Activated CD8-positive, alpha-beta memory T cell treated with anti-CD3 and anti-CD28 coated beads for 48 hours (primary cell): ENCODE results near the gene C14orf132.

ENCODE experiments used
- DNase-seq, 3 experiments: peaks; one replicate each; pipeline ENCODE4 v3.0.0-alpha.2; 2020; ENCODE audit warnings: low read depth in 2 of 3, low spot score in 2 of 3

The C14orf132 gene

DNA sequence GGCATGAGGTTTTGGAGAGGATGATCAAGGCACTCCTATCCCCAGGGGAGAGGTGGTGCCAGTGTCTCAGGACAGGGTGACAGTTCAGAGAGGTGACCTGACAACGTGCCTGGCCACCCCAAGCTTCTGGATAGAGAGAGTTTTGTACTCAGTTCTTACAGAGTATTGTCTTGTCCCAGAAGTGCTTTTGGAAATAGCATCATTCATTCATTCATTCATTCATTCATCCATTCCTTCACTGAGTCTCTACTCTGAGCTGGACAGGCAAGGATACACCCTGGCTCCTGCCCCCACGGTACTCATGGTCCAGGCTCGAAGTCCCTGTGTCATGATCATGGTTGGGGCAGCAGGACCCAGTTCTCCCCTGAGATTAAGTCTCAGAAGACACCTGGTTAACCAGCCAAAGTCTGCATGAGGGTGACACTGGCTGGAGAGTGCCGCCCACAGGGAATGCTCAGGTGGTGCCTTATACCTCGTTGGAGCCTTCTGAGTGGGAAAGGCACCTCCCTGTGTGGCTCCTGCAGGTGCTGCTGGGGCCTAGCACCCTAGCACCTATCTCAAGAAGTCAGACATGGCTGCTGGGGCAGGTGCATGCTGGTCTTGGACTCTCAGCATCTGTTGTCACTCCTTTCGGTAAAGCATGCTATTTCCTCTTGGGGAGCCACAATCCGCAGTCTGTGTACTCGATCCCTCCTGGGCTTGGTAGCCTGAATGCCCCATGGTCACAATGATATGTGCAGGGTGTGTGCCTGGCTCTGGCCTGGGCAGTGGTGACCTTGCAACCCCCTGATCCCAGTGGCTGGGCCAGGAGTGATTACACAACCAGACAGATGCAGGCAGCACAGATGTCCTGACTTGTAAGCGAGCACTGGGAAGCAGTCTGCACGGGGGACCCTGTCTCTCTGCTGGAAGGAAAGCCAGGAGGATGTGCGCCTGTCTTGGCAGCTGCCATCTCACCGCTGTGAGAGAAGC is 57.8 kb downstream of the C14orf132 start:
- DNase-seq, result no peak

DNA sequence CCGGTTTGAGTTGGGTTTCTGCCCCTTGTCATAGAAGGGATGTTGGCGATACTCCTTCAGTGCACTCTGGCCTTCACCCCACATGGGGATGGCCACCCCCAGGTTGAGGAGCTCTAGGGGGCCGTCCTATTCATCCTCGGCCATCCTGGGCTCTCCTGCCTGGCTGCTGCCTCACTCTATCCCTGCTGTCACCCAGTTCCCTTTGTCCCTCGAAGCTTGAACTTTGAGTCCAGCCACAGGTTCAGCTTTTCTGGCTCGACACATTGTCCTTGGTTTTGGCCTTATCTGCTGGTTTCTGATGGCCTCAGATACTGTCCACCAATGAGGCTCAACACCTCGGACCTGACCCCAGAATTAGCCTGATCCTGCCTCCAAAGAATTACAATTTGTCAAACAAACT is 58.6 kb downstream of the C14orf132 start:
- DNase-seq, result no peak

DNA sequence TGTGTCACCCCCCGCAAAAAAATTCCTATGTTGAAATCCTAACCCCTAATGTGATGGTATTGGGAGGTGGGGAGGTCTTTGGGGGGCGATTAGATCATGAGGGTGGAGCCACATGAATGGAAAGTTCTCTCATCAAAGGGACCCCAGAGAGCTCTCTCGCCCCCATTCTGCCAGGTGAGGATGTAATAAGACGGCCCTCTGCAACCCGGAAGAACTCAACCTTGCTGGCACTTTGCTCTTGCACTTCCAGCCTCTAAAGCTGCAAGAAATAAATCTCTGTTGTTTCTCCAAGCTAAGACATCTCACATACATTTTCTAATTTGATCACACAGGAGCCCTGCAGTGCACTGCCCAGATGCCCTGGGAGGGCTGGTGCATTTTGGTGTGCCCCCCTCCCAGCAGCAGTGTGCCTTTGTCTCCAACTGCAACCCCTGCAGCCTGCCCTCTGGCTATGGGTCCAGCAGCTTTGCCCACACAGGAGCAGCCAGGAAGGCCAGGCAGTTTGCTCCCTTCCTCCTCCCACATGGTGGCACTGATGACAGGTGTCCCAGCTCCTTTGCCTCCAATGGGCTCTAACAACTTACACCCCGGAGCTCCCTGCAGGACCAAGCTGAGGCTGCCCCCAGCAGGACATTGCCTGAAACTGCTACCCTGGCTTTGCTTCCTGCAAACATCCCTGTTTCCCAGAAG is 59.3 kb downstream of the C14orf132 start:
- DNase-seq, result no peak

DNA sequence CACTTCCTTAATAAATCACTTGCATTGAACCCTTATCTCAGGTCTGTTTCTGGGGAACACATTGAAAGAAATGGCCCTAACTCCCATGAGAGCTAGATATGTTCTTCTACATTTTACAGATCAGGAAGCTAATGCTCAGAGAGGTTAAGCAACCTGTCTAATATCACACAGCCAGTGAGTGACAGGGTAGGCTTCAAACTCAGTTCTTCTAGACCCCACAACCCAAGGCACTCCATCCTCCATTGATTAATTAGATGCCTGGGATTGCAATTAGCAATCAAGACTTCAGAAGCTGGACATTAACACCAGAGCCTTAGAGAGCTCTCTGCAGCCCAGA is 59.8 kb downstream of the C14orf132 start:
- no peak for DNase-seq

GRCh38 chr14:96100161-96101064 is 61.3 kb downstream of the C14orf132 start:
- DNase-seq, result peak; percentile 16 to 42 (median 18)

GRCh38 chr14:96102081-96102856 is 63.1 kb downstream of the C14orf132 start:
- no peak for DNase-seq

- DNase-seq, result no peak
Observed at GRCh38 chr14:96103075-96103474, 63.9 kb downstream of the C14orf132 start.

DNA sequence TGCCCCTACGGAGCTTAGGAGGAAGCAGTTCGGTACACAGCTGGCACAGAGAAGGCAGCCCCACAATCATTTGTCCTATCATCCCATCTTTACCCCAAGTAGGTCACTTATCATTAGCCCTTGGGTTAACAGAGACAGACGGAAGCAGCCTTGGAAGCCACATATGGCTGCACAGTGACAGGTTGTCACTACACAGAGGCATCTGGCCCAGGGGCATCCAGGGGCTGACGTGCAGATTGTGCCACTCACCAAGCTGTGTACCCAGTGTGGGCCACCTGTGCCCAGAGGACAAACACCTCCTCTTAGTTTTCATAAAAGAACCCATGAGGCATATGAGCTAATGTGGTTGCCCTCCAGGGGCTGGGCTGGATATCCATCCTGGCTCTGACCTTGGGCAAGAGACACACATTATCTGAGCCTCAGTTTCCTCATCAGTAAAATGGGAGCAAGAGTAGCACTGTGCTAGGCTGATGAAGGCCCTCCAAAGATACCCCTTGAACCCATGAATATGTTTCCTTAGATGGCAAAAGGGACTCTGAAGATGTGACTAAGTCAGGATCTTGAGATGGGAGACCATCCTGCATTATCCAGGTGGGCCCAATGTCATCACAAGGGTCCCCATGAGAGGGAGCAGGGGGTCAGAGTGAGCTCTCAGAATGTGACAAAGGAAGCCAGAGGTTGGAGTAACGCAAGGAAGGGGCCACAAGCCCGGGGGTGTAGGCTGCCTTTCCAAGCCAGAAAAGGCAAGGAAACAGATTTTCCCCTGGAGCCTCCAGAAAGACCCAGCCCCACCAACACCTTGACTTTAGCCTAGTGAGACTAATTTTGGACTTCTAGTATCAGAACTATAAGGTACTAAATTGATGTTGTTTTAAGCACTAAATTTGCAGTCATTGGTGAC is 64.6 kb downstream of the C14orf132 start:
- no peak for DNase-seq

- no peak for DNase-seq
Observed at GRCh38 chr14:96104469-96105057, 65.4 kb downstream of the C14orf132 start.

GRCh38 chr14:96105089-96105925 is 66.1 kb downstream of the C14orf132 start:
- DNase-seq, result no peak

GRCh38 chr14:96105926-96106441 is 66.8 kb downstream of the C14orf132 start:
- no peak for DNase-seq

DNA sequence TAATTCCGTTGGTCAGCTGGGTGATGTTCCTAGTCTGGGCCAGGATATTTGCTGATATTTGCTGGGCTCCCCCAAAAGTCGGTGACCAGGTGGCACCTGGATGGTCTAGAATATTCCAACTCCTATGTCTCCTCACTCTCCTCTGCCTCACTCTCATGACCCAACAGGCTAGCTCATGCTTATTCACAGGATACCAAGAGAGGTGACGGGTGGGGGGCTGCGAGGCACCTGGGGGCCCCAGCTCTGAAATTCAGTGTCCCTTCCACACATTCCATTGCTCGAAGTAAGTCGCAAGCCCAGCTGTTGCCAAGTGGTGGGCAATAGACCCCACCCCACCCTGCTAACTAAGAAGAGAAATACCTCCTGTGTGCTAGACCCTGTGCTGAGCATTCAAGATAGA is 67.7 kb downstream of the C14orf132 start:
- DNase-seq, result no peak

- DNase-seq, result no peak
Observed at GRCh38 chr14:96108061-96108795, 69.1 kb downstream of the C14orf132 start.

GRCh38 chr14:96108911-96109310 is 69.7 kb downstream of the C14orf132 start:
- no peak for DNase-seq

DNA sequence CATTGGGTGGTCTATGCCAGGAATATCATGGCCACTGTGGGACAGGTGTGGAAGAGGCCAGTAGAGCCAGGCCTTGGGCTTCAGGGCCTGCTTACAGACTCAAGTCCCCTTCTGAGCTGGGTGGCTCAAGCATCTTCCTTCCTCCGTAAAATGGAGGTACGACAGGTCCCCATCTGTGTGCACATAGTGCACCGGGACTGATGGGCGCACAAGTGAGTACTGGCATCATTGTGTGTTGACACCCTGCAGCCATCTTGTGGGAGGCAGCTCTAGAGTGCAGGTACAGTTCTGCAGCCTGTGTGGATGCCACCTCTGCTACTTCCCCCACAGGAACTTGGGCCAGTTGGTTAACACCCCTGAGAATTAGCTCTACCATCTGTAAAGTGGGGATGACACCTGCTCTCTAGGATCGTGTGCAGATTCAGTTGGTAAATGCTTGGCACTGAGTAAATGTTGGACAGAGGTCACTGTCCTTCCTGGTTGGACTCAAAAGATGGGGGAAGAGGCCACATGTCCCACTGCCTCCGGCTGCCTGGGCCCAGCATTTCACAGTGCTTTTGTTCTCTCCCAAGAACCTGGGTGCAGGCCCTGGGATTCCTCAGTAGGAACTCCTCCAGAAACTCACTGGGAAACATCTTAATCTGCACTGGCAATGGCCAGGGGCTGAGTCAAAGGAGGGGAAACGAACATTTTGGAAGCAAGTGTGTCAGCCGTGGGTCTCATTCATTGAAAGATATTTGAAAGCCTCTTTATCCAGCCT is 70.6 kb downstream of the C14orf132 start:
- DNase-seq, result no peak

GRCh38 chr14:96112032-96112431 is 72.9 kb downstream of the C14orf132 start:
- no peak for DNase-seq

GRCh38 chr14:96114002-96114401 is 74.8 kb downstream of the C14orf132 start:
- no peak for DNase-seq
